Fibroblast of upper back skin (primary cell): ENCODE results near the gene PPP2R2B.

ENCODE experiments used
- DNase-seq: peaks from one replicate; pipeline ENCODE4 v3.0.0-alpha.2; 2013

Gene PPP2R2B

GRCh38 chr5:146533260-146533857 is 345.2 kb downstream of the PPP2R2B start:
- peak; percentile 59 for DNase-seq
